Measurements from ENCODE around the gene ARHGEF17.

ARHGEF17 gene

GRCh38 chr11:73310076-73310475, 2.0 kb downstream of the ARHGEF17 start:
- no peak for TF ChIP-seq CTCF (IDR thresholded peaks at IDR 0.05)

- no peak for TF ChIP-seq CTCF (IDR thresholded peaks at IDR 0.05)
These were observed 2.8 kb downstream of the ARHGEF17 start for GRCh38 chr11:73310661-73311393.

GRCh38 chr11:73311394-73311869, 3.4 kb downstream of the ARHGEF17 start:
- no peak for TF ChIP-seq CTCF (IDR thresholded peaks at IDR 0.05)

GRCh38 chr11:73312036-73312435, 4.0 kb downstream of the ARHGEF17 start:
- no peak for TF ChIP-seq CTCF (IDR thresholded peaks at IDR 0.05)

- TF ChIP-seq CTCF (IDR thresholded peaks at IDR 0.05) = no peak
These were observed 4.8 kb downstream of the ARHGEF17 start for GRCh38 chr11:73312851-73313327.

GRCh38 chr11:73313652-73314051, 5.6 kb downstream of the ARHGEF17 start:
- no peak for TF ChIP-seq CTCF (IDR thresholded peaks at IDR 0.05)

- TF ChIP-seq CTCF (IDR thresholded peaks at IDR 0.05) = no peak
These were observed 6.3 kb downstream of the ARHGEF17 start for GRCh38 chr11:73314117-73314961.

Data from LNCAP (cell line).